HG03039 (cell line): ENCODE measurements around the gene TMEM109.

Experiments used
- ATAC-seq: cut with Tn5 transposase; IDR thresholded peaks from one replicate; pipeline ENCODE4 v1.9.1; 2021; ENCODE audit warnings: mild to moderate bottlenecking, moderate library complexity; ENCODE audit not compliant: unreplicated experiment

Gene TMEM109

GRCh38 chr11:60939301-60939700 lies 25.3 kb downstream of the TMEM109 start:
- no peak for ATAC-seq

GRCh38 chr11:60939855-60940254 lies 25.9 kb downstream of the TMEM109 start:
- no peak for ATAC-seq

- ATAC-seq = no peak
These were observed 27.6 kb downstream of the TMEM109 start for GRCh38 chr11:60941371-60942119.

DNA sequence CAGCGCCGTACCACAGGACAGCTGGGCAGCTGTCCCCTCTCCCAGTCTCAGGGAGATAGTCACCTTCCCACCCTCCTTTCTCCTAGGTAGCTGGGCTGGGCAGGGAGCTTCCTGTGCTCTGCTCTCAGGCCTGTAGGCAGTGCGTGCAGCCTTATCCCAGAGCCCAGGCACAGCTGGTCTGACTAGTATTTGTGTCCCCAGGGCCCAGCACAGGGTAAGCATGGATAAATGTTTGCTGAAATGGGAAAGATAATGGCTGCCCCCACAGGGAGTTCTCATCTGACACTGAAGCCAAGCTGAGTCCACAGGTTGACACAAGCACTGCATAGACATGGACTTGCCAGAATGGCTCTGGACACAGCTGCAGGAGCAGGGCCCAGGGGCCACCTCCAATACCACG lies 28.3 kb downstream of the TMEM109 start:
- no peak for ATAC-seq

- ATAC-seq = no peak
These were observed 29.1 kb downstream of the TMEM109 start for GRCh38 chr11:60942970-60943565.

DNA sequence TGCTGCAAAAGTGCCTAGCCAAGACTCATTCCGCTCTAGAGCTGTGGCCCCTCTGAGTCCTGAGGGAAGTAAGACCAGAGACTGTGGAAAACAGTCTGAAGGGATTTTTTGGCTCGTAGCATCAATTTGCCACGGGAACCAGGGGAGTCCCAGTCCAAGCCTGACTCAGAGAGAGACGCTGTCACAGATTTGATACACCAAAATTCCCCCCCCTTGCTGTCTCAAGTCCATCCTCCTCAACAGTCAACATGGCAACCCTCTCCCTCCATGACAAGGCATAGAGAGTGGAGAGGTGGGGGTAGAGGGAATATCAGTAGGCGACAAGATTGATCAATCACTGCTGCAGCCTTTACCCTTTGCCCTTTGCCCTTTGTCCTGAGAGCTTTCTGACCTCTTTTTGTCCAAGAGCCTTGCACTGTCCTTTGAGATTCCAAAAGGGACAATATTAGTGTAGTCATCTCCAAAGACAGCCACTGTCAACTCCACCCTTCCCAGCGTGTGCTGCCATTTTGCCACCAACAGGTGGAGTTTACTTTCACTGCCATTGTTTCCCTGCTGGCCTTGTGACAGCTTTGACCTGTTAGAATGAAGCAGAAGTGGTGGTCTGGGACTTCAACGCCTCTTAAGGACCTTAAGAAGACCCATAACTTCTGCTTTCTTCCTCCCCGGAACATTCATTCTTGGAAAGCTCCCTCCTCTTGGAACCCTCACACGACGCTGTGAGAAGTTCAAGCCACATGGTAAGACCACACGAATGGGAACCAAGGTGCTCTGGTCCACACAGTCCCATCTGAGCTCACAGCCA lies 30.7 kb downstream of the TMEM109 start:
- ATAC-seq = no peak

- ATAC-seq = no peak
These were observed 31.3 kb downstream of the TMEM109 start for GRCh38 chr11:60945295-60945667.

- no peak for ATAC-seq
These were observed 32.8 kb downstream of the TMEM109 start for GRCh38 chr11:60946601-60947264.

- ATAC-seq = no peak
These were observed 33.7 kb downstream of the TMEM109 start for GRCh38 chr11:60947700-60948099.

DNA sequence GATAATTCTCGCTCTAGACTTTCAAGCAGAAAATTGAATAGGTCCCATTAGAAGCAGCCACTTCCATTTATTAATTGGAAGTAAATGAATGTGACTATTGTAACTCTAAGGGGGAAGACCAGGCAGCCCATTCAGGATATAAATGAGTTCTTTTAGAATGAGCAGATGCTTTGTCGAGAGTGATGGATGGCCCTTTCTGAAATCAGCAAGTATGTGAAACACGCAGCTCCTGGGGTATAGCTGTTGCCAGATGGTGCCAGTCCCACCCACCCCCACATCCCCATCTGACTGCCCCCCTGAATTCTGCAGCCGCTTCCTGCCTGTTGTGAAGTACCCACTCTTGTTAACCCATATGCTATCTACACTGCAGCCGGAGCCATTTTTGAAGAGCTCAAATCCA lies 34.3 kb downstream of the TMEM109 start:
- ATAC-seq = no peak

- ATAC-seq = no peak
These were observed 36.1 kb downstream of the TMEM109 start for GRCh38 chr11:60950024-60950423.

- ATAC-seq = no peak
These were observed 37.1 kb downstream of the TMEM109 start for GRCh38 chr11:60950933-60951605.

GRCh38 chr11:60951606-60951903 lies 37.6 kb downstream of the TMEM109 start:
- no peak for ATAC-seq

- peak; percentile 65 for ATAC-seq
These were observed 38.2 kb downstream of the TMEM109 start, which contains the start of gene SLC15A3 for GRCh38 chr11:60951904-60952741. Gene SLC15A3, minus strand, starts transcription at chr11:60952176. Its CDS starts 625 bp downstream, at chr11:60951551.

DNA sequence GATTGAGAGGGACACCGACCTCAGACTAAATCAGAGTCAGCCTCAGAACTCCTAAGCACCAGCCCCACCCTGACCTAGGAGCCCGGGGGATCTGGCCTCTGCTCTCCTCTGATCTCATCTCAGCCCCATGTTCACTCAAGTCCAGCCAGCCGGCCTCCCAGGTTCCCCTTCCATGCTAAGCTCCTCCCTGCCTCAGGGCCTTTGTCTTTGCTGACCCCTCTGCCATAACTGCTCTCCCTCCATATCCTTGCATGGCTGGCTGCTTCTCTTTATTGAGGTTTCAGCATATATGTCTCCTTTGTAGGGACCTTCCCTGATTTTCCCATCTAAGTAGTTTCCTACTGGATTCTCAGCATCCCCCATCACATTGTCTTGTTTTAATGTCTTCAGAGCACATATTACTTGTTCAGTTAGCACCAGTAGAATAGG lies 38.8 kb downstream of the TMEM109 start:
- ATAC-seq = peak; percentile 13

GRCh38 chr11:60953781-60954180 lies 39.8 kb downstream of the TMEM109 start:
- ATAC-seq = no peak

DNA sequence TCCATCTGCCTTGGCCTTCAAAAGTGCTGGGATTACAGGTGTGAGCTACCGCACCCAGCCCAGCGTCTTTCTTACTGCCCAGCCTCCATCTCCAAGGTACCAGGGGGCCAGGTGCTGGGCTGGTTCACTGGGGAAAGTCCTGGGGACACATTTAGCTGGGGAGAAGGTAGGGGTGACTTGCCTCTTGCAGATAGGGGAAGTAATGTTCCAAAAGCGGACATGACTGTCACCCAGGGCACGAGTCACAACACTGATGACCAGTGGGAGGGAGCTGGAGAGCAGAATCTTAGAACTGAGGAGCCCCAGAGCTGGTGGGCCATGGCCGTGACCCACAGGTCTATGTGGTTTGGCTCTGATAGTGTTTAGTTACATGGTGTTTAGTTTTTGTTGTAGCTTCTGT lies 40.5 kb downstream of the TMEM109 start:
- no peak for ATAC-seq

- no peak for ATAC-seq
These were observed 41.6 kb downstream of the TMEM109 start for GRCh38 chr11:60955571-60955970.

- no peak for ATAC-seq
These were observed 43.2 kb downstream of the TMEM109 start for GRCh38 chr11:60957188-60957587.

DNA sequence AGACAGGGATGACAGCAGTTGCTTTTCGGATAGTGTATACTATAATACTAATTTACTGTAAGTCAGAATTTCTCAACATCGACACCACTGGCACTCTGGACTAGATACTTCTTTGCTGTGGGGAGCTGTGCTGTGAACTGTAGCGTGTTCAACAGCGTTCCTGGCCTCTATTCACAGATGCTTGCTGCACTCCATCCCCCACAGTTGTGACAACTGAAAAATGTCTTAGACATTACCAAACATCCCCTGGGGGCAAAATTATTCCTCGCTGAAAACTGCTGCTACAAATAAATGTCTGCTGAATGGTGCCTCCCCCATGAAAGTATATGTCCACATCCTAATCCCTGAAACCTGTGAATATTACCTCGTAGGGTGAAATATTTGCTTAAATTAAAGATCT lies 45.5 kb downstream of the TMEM109 start:
- no peak for ATAC-seq
